DOHH2 (cell line): ENCODE results near the gene DERL3.
A peak's percentile ranks its signal among the peaks of the same experiment; 100 is the strongest.

ENCODE experiments used
- H3F3A ChIP-seq: fragments of 200-600 bp; sonication (generic), shearing (Covaris generic); 2 replicates; pipeline ENCODE4 v1.6.0; 2016; ENCODE audit warnings: antibody characterized with exemption, mild to moderate bottlenecking; ENCODE audit not compliant: control insufficient read depth, insufficient read depth
- H3K27ac ChIP-seq: fragments of 200-600 bp; sonication (generic); 2 replicates; pipeline ENCODE4 v1.5.1; 2014; ENCODE audit warnings: low read depth, mild to moderate bottlenecking, low read length, moderate library complexity
- H3K27me3 ChIP-seq: fragments of 200-600 bp; sonication (generic); 2 replicates; pipeline ENCODE4 v1.6.1; 2014; ENCODE audit warnings: mild to moderate bottlenecking, low read length, mixed read lengths; ENCODE audit not compliant: control insufficient read depth
- H3K36me3 ChIP-seq: fragments of 200-600 bp; sonication (generic); 2 replicates; pipeline ENCODE4 v1.6.1; 2014; ENCODE audit warnings: mild to moderate bottlenecking, low read length, moderate library complexity, mixed read lengths; ENCODE audit not compliant: control insufficient read depth
- H3K4me1 ChIP-seq: fragments of 200-600 bp; sonication (generic); 2 replicates; pipeline ENCODE4 v1.6.1; 2014; ENCODE audit warnings: mild to moderate bottlenecking, low read length, mixed read lengths; ENCODE audit not compliant: control insufficient read depth
- H3K4me2 ChIP-seq: fragments of 200-600 bp; sonication (generic); 2 replicates; pipeline ENCODE4 v1.6.0; 2014; ENCODE audit warnings: mild to moderate bottlenecking, low read length, moderate library complexity
- H3K4me3 ChIP-seq: fragments of 200-600 bp; sonication (generic); 2 replicates; pipeline ENCODE4 v1.5.1; 2014; ENCODE audit warnings: mild to moderate bottlenecking, low read length, mixed read lengths
- H3K79me2 ChIP-seq: fragments of 200-600 bp; sonication (generic); 2 replicates; pipeline ENCODE4 v1.6.1; 2014; ENCODE audit warnings: mild to moderate bottlenecking, low read length, mixed read lengths; ENCODE audit not compliant: control insufficient read depth
- H3K9me2 ChIP-seq: fragments of 200-600 bp; sonication (generic); replicated peaks from 2 replicates; pipeline ENCODE4 v1.6.1; 2014; ENCODE audit warnings: mild to moderate bottlenecking, low read length, mixed read lengths; ENCODE audit not compliant: control insufficient read depth
- H3K9me3 ChIP-seq: fragments of 200-600 bp; sonication (generic); 2 replicates; pipeline ENCODE4 v1.6.1; 2014; ENCODE audit warnings: antibody characterized with exemption, low read length, mixed read lengths; ENCODE audit not compliant: control insufficient read depth, insufficient read depth
- H4K20me1 ChIP-seq: fragments of 200-600 bp; sonication (generic); 2 replicates; pipeline ENCODE4 v1.6.0; 2014; ENCODE audit warnings: low read depth, mild to moderate bottlenecking, antibody characterized with exemption, low read length, moderate library complexity; ENCODE audit not compliant: control insufficient read depth, insufficient read depth
- CTCF ChIP-seq: fragments of 200-600 bp; sonication (generic); IDR thresholded peaks from one replicate; pipeline ENCODE4 v1.5.1; 2014; ENCODE audit warnings: antibody characterized with exemption, mild to moderate bottlenecking, low read depth, low read length; ENCODE audit not compliant: poor library complexity, severe bottlenecking
- EZH2phosphoT487 ChIP-seq: fragments of 200-600 bp; sonication (generic); IDR thresholded peaks from 2 replicates; pipeline ENCODE4 v1.6.1; 2017; ENCODE audit warnings: borderline replicate concordance, mild to moderate bottlenecking, antibody characterized with exemption, low read length, moderate library complexity, mixed read lengths

Gene DERL3

GRCh38 chr22:23787600-23787896 is 51.3 kb downstream of the DERL3 start:
- peak overlapping the region; percentile 86 for H3K27ac ChIP-seq
- H3K4me2 ChIP-seq: peak overlapping the region; percentile 94
- no peaks in the 10 kb centered on the region for H3K27me3 ChIP-seq
- H4K20me1 ChIP-seq: peaks cover 21% of the 10 kb centered on the region
- peaks cover 2% of the 10 kb centered on the region; the same call in 1 of the 2 replicates for H3F3A ChIP-seq
- H3K79me2 ChIP-seq: peaks cover 60% of the 10 kb centered on the region
- no peaks in the 10 kb centered on the region for H3K9me2 ChIP-seq
- TF ChIP-seq EZH2phosphoT487: no peak
- no peak for TF ChIP-seq CTCF
- no peaks in the 10 kb centered on the region for H3K9me3 ChIP-seq
- peaks cover 47% of the 10 kb centered on the region for H3K36me3 ChIP-seq
- H3K4me3 ChIP-seq: peak overlapping the region; percentile 94
- peaks cover 37% of the 10 kb centered on the region for H3K4me1 ChIP-seq

GRCh38 chr22:23786752-23787599 is 51.8 kb downstream of the DERL3 start, which contains the start of gene SMARCB1:
TSS of gene SMARCB1 (plus strand) at chr22:23786966. CDS start at chr22:23787170, 204 bp downstream.
- no peak for TF ChIP-seq EZH2phosphoT487
- TF ChIP-seq CTCF: no peak
- H3K9me3 ChIP-seq: no peaks in the 10 kb centered on the region
- peaks cover 37% of the 10 kb centered on the region for H3K4me1 ChIP-seq
- H4K20me1 ChIP-seq: peaks cover 19% of the 10 kb centered on the region
- H3K27me3 ChIP-seq: no peaks in the 10 kb centered on the region
- H3F3A ChIP-seq: peaks cover 2% of the 10 kb centered on the region; the same call in 1 of the 2 replicates
- peak within 1 kb of the TSS; percentile 94 for H3K4me2 ChIP-seq
- H3K9me2 ChIP-seq: no peaks in the 10 kb centered on the region
- H3K79me2 ChIP-seq: peaks cover 54% of the 10 kb centered on the region
- H3K4me3 ChIP-seq: peak within 1 kb of the TSS; percentile 94
- H3K27ac ChIP-seq: peak within 1 kb of the TSS; percentile 86
- H3K36me3 ChIP-seq: peaks cover 41% of the 10 kb centered on the region

- Histone ChIP-seq H3K9me2 (no peaks in the 10 kb centered on the region), H3K4me1 (peaks cover 37% of the 10 kb centered on the region), H3K4me2 (peak overlapping the region; percentile 94), H3K36me3 (peaks cover 34% of the 10 kb centered on the region), H3K9me3 (no peaks in the 10 kb centered on the region), H4K20me1 (peaks cover 14% of the 10 kb centered on the region), H3F3A (peaks cover 2% of the 10 kb centered on the region; the same call in 1 of the 2 replicates), H3K27ac (peak overlapping the region; percentile 86), H3K4me3 (peak overlapping the region; percentile 94), H3K27me3 (no peaks in the 10 kb centered on the region), H3K79me2 (peaks cover 47% of the 10 kb centered on the region)
- no peak for TF ChIP-seq EZH2phosphoT487
- TF ChIP-seq CTCF: no peak
Measured at GRCh38 chr22:23786261-23786710, 52.5 kb downstream of the DERL3 start.
